GM21717 (cell line): ENCODE data around the gene ASB1.

Experiments used
- ATAC-seq: cut with Tn5 transposase; IDR thresholded peaks from one replicate; pipeline ENCODE4 v1.9.1; 2021; ENCODE audit warnings: mild to moderate bottlenecking, moderate library complexity; ENCODE audit not compliant: unreplicated experiment

ASB1 gene

GRCh38 chr2:238464389-238464788 is 37.7 kb downstream of the ASB1 start:
- no peak for ATAC-seq

GRCh38 chr2:238465487-238466242 is 38.9 kb downstream of the ASB1 start:
- ATAC-seq = no peak

GRCh38 chr2:238466243-238466756 is 39.6 kb downstream of the ASB1 start:
- ATAC-seq = no peak

- no peak for ATAC-seq
Observed at GRCh38 chr2:238467062-238467461, 40.3 kb downstream of the ASB1 start.

GRCh38 chr2:238467792-238468191 is 41.1 kb downstream of the ASB1 start:
- no peak for ATAC-seq

GRCh38 chr2:238469155-238469554 is 42.4 kb downstream of the ASB1 start:
- no peak for ATAC-seq

GRCh38 chr2:238473014-238473413 is 46.3 kb downstream of the ASB1 start:
- no peak for ATAC-seq

GRCh38 chr2:238473523-238473922 is 46.8 kb downstream of the ASB1 start:
- ATAC-seq = no peak

- no peak for ATAC-seq
Observed at GRCh38 chr2:238475034-238475433, 48.3 kb downstream of the ASB1 start.

- no peak for ATAC-seq
Observed at GRCh38 chr2:238475566-238475965, 48.8 kb downstream of the ASB1 start.

GRCh38 chr2:238476258-238476657 is 49.5 kb downstream of the ASB1 start:
- no peak for ATAC-seq

- no peak for ATAC-seq
Observed at GRCh38 chr2:238478216-238478615, 51.5 kb downstream of the ASB1 start.

GRCh38 chr2:238479847-238480246 is 53.1 kb downstream of the ASB1 start:
- ATAC-seq = no peak

GRCh38 chr2:238483021-238483420 is 56.3 kb downstream of the ASB1 start:
- no peak for ATAC-seq

GRCh38 chr2:238483656-238484055 is 56.9 kb downstream of the ASB1 start:
- ATAC-seq = no peak

GRCh38 chr2:238484522-238485452 is 58.1 kb downstream of the ASB1 start:
- no peak for ATAC-seq

- no peak for ATAC-seq
Observed at GRCh38 chr2:238486123-238486848, 59.6 kb downstream of the ASB1 start.

- ATAC-seq = no peak
Observed at GRCh38 chr2:238487134-238487533, 60.4 kb downstream of the ASB1 start.

- no peak for ATAC-seq
Observed at GRCh38 chr2:238487652-238488346, 61.1 kb downstream of the ASB1 start.

- ATAC-seq = no peak
Observed at GRCh38 chr2:238488347-238488826, 61.7 kb downstream of the ASB1 start.
